Mucosa of rectum (tissue), 2 donors: ENCODE results near the gene PGPEP1.

Experiments used
- H3K27ac ChIP-seq, 2 donors: one replicate each; pipeline ENCODE4 v1.7.0; 2013; ENCODE audit warnings: inconsistent platforms in 2 of 2, low read depth in 2 of 2, low read length in 2 of 2
- H3K27me3 ChIP-seq, 2 donors: one replicate each; pipeline ENCODE4 v1.7.0; 2013; ENCODE audit warnings: low read length in 2 of 2; ENCODE audit not compliant: control insufficient read depth in 2 of 2, insufficient read depth in 2 of 2
- H3K36me3 ChIP-seq, 2 donors: one replicate each; pipeline ENCODE4 v1.7.0; 2013; ENCODE audit warnings: low read length in 2 of 2; ENCODE audit not compliant: control insufficient read depth in 2 of 2, insufficient read depth in 2 of 2
- H3K4me1 ChIP-seq, 2 donors: one replicate each; pipeline ENCODE4 v1.7.0; 2013; ENCODE audit warnings: low read length in 2 of 2, mild to moderate bottlenecking in 1 of 2; ENCODE audit not compliant: control insufficient read depth in 2 of 2, insufficient read depth in 2 of 2
- H3K4me3 ChIP-seq, 2 donors: one replicate each; pipeline ENCODE4 v1.7.0; 2013; ENCODE audit warnings: low read length in 2 of 2
- H3K9ac ChIP-seq, 2 donors: one replicate each; pipeline ENCODE4 v1.7.0; 2013; ENCODE audit warnings: low read length in 2 of 2, low read depth in 1 of 2, mild to moderate bottlenecking in 1 of 2
- H3K9me3 ChIP-seq, 2 donors: one replicate each; pipeline ENCODE4 v1.7.0; 2013; ENCODE audit warnings: low read length in 2 of 2; ENCODE audit not compliant: control insufficient read depth in 2 of 2
- donor health status: healthy.
- donor health status: Normal muscosa, but diverticular disease.

PGPEP1 gene, protein sequence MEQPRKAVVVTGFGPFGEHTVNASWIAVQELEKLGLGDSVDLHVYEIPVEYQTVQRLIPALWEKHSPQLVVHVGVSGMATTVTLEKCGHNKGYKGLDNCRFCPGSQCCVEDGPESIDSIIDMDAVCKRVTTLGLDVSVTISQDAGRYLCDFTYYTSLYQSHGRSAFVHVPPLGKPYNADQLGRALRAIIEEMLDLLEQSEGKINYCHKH

DNA sequence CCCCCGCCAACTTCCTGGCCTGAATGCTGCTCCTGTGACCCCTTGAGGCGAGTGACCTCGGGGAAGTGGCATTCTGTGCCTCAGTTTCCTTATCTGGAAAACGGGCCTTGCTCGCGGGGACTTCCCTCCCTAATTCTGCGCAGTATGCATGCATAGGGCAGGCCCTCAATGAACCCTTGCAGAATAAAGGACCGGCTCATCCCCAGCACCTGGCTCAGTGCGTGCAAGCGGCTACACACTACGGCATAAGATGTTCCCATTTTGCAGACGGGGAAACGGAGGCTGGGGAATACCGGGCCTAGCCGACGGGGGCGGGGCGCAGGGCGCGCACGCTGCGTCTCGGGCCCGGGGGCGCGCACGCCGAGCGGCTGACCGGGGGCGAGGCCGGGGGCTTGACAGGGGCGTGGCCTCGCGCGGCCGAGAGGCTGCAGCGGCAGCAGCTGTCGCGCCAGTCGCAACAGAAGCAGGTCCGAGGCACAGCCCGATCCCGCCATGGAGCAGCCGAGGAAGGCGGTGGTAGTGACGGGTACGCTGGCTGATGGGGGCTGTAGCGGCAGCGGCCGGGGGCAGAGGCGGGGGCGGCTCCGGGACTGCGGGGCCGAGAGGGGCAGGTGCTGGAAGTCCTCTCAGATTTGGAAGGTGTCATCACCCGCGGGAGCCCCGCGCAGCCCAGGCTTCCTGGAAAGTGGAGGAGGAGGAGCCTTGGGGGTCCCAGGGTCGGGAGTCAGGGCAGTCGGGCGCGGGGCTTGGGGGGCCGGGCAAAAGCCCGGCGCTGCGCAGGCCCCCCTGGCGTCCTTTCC is at the start of gene PGPEP1:
TSS of gene PGPEP1 (plus strand) at position 409 of the 800 bp plus-strand sequence. CDS start at position 493, 84 bp downstream.
- Histone ChIP-seq H3K36me3 (peaks cover 3 to 4% of the 10 kb centered on the region in 2 donors), H3K4me1 (peaks cover 7 to 32% of the 10 kb centered on the region in 2 donors), H3K9me3 (no peaks in the 10 kb centered on the region), H3K27ac (peak within 1 kb of the TSS; percentile 88 to 89), H3K9ac (peak within 1 kb of the TSS; percentile 80 to 89), H3K27me3 (no peaks in the 10 kb centered on the region), H3K4me3 (peak within 1 kb of the TSS; percentile 87 to 95)

DNA sequence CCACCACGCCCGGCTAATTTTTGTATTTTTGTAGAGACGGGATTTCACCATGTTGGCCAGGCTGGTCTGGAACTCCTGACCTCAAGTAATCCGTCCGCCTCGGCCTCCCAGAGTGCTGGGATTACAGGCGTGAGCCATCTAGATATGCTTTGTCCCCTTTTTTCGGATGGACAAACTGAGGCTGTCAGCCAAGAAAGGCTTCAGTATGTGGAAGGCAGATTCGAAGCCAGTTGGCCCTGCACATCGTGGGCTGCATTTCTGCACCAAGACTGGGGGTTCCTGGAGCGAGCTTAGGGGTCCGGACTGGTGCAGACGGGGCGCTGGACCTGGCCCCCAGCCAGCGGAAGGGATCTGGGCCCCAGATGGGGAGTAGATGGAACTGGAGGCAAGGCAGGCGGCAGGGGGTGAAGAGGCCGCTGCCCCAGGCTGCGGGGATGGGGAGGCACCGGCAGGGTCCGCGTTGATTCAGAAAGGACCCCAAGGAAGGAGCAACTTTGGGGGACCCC is 49.3 kb upstream of the PGPEP1 start:
- Histone ChIP-seq H3K9me3 (no peaks in the 10 kb centered on the region), H3K27me3 (no peaks in the 10 kb centered on the region), H3K27ac (peak overlapping the region; percentile 95 to 98), H3K4me1 (peaks cover 18 to 28% of the 10 kb centered on the region in 2 donors), H3K4me3 (peak overlapping the region; percentile 71 to 85), H3K9ac (peak overlapping the region; percentile 52 to 88), H3K36me3 (no peaks in the 10 kb centered on the region)

DNA sequence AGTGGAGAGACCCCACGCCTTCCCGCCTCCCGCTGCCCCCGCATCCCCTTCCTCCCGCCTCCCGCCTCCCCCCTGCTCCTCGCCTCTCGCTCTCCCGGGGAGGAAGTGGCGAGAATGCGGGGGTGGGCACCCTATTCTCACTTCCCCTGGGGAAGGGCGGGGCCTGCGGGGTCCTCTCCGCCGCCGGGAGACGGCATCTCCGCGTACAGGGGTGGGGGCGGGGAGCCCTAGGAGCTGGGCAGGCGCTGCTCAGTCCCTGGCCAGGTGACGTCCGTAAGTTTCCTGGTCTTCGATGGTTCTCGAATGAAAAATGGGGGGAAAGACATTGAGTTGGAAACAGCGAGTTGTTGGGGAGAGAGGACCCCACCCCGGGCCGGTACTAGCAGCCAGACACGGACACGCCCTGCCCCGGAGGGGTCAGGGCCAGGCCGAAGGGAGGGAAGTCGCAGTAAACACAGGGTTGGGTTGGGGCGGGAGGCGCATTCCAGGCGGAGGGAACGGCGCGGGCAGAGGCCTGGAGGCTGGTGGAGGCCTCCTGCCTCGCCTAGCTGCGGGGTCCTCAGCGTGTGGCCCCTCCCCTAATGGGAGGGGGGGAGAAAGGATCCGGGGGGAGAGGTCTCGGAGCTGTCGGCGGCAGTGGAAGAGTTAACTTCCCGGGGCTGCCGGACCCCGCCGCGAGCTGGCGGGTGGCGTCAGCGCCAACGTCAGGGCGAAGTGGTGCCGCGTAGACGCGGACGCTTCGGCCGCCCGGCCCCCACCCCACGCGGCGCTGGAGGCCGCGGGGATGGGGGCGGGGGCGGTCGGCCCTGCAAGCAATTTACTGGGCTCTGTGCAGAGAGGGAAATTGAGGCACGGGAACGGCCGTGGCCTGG is 48.6 kb upstream of the PGPEP1 start:
- Histone ChIP-seq H3K4me1 (peaks cover 18 to 28% of the 10 kb centered on the region in 2 donors), H3K4me3 (peak overlapping the region; percentile 71 to 85), H3K9ac (peak overlapping the region; percentile 88 to 94)

DNA sequence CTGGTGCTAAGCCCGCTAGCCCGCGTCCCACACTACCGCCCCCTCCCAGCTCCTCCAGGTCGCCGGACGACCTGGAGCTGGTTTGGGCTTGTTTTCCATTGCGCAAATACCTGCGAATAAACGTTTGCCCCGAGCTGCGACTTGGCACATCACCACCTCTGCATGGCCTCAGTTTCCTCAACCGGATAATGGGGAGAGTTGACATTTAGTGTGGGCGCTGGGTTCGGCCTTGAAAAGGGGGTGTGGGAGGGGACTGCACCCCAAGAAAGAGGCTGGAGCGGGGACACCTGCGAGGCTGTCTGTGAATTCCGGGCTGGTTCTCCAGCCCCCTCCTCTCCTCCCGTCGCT is 48.0 kb upstream of the PGPEP1 start:
- Histone ChIP-seq H3K27me3 (no peaks in the 10 kb centered on the region), H3K4me3 (peak overlapping the region; percentile 71 to 85), H3K9me3 (no peaks in the 10 kb centered on the region), H3K36me3 (no peaks in the 10 kb centered on the region), H3K4me1 (peaks cover 18 to 28% of the 10 kb centered on the region in 2 donors), H3K9ac (peak overlapping the region; percentile 88 to 94), H3K27ac (peak overlapping the region; percentile 95 to 98)

More for the DNA sequence above, 48.6 kb upstream of the PGPEP1 start:
- peak overlapping the region; percentile 95 to 98 for H3K27ac ChIP-seq
- H3K27me3 ChIP-seq = no peaks in the 10 kb centered on the region
- no peaks in the 10 kb centered on the region for H3K36me3 ChIP-seq
- no peaks in the 10 kb centered on the region for H3K9me3 ChIP-seq

DNA sequence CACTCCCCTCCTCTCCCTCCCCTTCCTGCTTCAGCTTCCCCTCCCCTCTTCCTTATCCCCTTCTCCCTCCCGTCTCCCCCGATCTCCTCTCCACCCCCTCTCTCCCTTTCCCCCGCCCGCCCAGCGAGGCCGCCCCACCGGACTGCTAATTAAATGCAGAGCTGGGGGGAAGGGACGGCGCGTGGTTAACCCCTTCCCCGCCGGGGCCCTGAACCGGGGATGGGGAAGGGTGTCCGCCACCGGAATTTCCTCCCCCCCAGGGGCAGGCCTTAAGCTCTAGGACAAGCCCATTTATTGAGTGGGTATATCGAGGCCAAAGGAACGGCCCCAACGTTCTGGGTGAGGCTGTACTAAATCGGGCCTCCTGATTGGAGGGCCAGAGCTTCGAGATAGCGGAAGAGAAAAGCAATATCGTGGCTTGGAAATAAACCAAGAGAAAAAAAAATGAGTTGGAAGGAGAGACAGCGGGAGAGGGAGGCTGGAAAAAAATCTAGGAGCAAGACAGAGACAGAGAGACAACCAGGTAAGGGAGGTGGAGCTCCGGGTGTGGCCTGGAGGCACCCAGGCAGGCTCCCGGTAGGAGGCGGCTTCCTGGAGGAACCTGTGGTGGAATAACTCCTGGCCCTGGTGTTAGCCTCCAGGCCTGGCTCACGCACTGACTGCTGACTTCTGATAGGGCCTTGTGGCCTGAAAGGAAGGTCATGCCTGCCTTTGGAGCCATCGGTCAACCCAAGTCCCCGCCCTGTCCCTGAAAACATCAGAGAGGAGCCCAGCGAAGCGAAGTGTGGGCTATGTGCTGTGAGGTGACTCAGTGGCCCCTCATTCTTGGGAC is 47.4 kb upstream of the PGPEP1 start:
- Histone ChIP-seq H3K4me3 (peak overlapping the region; percentile 71 to 85), H3K27ac (peak overlapping the region; percentile 95 to 98), H3K9me3 (no peaks in the 10 kb centered on the region), H3K27me3 (no peaks in the 10 kb centered on the region), H3K36me3 (no peaks in the 10 kb centered on the region), H3K4me1 (peaks cover 18 to 28% of the 10 kb centered on the region in 2 donors), H3K9ac (peak overlapping the region; percentile 88 to 94)

DNA sequence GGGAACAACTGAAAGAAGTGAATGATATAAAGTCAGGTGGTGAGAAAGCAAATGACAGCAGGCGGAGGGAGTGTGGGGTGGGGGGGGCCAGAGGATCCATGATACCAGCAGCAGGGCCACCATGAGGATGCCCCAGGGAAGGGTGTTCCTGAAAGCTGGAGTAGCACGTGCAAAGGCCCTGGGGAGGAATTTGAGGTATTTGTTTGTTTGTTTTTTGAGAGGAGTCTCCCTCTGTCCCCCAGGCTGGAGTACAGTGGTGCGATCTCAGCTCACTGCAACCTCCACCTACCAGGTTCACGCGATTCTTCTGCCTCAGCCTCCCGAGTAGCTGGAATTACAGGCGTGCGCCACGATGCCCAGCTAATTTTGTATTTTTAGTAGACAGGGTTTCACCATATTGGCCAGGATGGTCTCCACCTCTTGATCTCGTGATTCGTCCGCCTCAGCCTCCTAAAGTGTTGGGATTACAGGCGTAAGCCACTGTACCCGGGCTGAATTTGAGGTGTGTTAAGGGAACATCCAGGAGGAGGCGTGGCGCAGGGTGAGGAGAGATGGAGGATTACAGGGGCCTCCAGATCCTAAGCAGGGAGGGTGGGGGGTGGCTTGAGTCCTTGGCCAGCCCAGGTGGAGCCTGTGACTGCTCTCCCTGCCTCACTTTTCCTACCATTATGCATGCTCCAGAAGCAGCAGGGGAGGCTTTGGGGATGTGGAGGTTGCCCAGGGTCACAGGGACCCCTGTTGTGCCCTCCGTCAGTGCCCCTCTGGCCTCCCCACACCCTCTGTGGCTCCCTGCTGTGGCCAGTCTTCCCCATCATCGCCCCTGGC is 46.5 kb upstream of the PGPEP1 start:
- Histone ChIP-seq H3K27ac (peak overlapping the region; percentile 95 to 98), H3K27me3 (no peaks in the 10 kb centered on the region), H3K36me3 (no peaks in the 10 kb centered on the region), H3K9ac (peak overlapping the region; percentile 57 to 60), H3K4me3 (peak overlapping the region; percentile 71 to 85), H3K9me3 (no peaks in the 10 kb centered on the region), H3K4me1 (peaks cover 15 to 28% of the 10 kb centered on the region in 2 donors)

DNA sequence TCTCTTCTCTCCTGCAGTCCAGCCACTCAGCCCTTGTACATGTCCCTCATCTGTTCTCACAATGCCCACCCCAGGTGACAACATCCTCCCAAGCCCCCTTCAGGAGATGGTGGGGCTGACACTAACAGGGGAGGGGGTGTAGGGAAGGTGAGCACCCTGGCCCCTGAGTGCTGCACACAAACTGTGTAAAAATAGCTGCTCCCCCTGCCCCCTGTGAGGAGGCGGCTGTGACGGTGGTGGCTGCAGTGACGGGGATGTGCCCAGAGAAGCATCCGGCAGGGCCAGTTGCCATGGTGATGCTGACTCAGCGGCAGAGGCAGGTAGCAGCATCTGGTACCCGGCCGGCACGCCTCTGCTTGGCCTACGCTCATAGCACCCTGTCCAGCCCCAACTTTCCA is 45.9 kb upstream of the PGPEP1 start:
- Histone ChIP-seq H3K27me3 (no peaks in the 10 kb centered on the region), H3K9ac (no peak overlapping the region), H3K27ac (peak overlapping the region; percentile 95 to 98), H3K4me3 (no peak overlapping the region), H3K9me3 (no peaks in the 10 kb centered on the region), H3K4me1 (peaks cover 15 to 28% of the 10 kb centered on the region in 2 donors), H3K36me3 (no peaks in the 10 kb centered on the region)

DNA sequence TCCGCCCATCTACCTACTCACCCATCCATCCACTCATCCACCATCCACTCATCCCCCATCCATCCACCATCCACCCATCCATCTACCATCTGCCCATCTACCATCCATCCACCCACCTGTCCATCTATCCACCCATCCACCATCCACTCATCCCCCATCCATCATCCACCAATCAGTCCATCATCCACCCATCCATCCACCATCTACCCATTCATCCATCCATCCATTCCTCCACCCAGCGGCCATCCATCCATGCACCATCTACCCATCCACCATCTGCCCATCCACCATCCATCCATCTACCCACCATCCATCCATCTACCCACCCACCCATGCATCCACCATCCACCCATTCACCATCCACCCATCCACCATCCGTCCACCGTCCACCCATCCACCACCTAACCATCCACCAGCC is 45.4 kb upstream of the PGPEP1 start:
- Histone ChIP-seq H3K27ac (no peak overlapping the region), H3K9me3 (no peaks in the 10 kb centered on the region)

More for the DNA sequence above, 45.4 kb upstream of the PGPEP1 start:
- Histone ChIP-seq H3K27me3 (no peaks in the 10 kb centered on the region), H3K9ac (no peak overlapping the region), H3K4me1 (peaks cover 15 to 27% of the 10 kb centered on the region in 2 donors), H3K36me3 (no peaks in the 10 kb centered on the region), H3K4me3 (no peak overlapping the region)
